IPS-20b (cell line): ENCODE data around the gene SIGLEC12.

Experiments
- H3K27ac ChIP-seq: one replicate; pipeline ENCODE4 v1.5.1; 2013; ENCODE audit warnings: low read length
- H3K27me3 ChIP-seq: 2 replicates; pipeline ENCODE4 v1.6.1; 2013; ENCODE audit warnings: mild to moderate bottlenecking, low read length, inconsistent platforms; ENCODE audit not compliant: insufficient read depth
- H3K36me3 ChIP-seq: 2 replicates; pipeline ENCODE4 v1.6.1; 2013; ENCODE audit warnings: low read depth, mild to moderate bottlenecking, inconsistent platforms, low read length, moderate library complexity; ENCODE audit not compliant: insufficient read depth
- H3K4me1 ChIP-seq: 2 replicates; pipeline ENCODE4 v1.6.1; 2013; ENCODE audit warnings: mild to moderate bottlenecking, control low read depth, inconsistent platforms, low read length, moderate library complexity; ENCODE audit not compliant: insufficient read depth
- H3K4me3 ChIP-seq: 2 replicates; pipeline ENCODE4 v1.5.1; 2013; ENCODE audit warnings: mild to moderate bottlenecking, low read length, inconsistent platforms
- H3K9ac ChIP-seq: 2 replicates; pipeline ENCODE4 v1.6.1; 2013; ENCODE audit warnings: low read depth, mild to moderate bottlenecking, inconsistent platforms, low read length, moderate library complexity
- H3K9me3 ChIP-seq: 2 replicates; pipeline ENCODE4 v1.6.1; 2013; ENCODE audit warnings: mild to moderate bottlenecking, low read depth, low read length, inconsistent platforms; ENCODE audit not compliant: insufficient read depth

Gene SIGLEC12

DNA sequence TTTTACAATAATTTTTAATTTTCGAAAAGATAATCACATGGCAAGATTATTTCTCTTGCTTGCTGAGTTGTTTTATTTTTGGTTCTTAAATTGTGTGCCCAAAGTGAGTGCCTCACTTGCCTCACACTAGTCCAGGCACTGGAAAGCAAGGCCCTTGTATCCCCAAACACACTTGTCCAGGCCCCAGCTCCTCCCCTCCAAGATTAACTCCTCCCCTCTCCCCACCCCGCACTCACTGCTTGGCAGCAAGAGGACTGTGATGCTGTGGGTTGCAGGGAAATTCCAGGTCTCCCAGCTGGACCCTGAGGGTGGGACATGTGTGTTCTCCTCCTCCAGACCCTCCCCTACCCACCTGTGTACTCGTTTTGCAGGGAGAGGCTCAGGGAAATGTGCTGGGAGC lies 3.9 kb downstream of the SIGLEC12 start:
- Histone ChIP-seq H3K9ac (no peak overlapping the region), H3K9me3 (peaks cover 75% of the 10 kb centered on the region), H3K27me3 (no peaks in the 10 kb centered on the region; the same call in 1 of the 2 replicates), H3K27ac (no peak overlapping the region), H3K36me3 (no peaks in the 10 kb centered on the region), H3K4me1 (no peaks in the 10 kb centered on the region), H3K4me3 (no peak overlapping the region)

DNA sequence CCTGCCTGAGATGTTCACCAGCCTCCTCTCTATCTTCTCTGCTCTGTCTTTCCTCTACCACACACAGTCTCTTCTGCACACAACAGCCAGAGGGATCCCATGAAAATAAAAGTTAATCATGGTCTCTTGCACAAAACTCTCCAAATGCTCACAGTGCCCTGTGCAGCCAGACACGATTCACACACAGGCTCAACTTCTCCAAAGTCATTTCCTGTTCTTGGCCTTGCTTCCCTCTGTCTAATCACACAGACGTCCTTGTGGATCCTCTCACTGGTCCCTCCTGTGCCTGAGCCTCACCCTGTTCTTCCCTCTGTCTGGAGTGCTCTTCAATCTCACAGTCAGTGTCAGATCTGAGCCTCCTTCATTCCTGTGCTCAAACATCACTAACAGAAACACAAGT lies 7.8 kb downstream of the SIGLEC12 start:
- H3K4me1 ChIP-seq = no peaks in the 10 kb centered on the region
- peaks cover 78% of the 10 kb centered on the region for H3K9me3 ChIP-seq
- H3K36me3 ChIP-seq = no peaks in the 10 kb centered on the region
- no peak overlapping the region for H3K9ac ChIP-seq
- no peak overlapping the region for H3K27ac ChIP-seq
- no peaks in the 10 kb centered on the region; the same call in 1 of the 2 replicates for H3K27me3 ChIP-seq
- no peak overlapping the region for H3K4me3 ChIP-seq

DNA sequence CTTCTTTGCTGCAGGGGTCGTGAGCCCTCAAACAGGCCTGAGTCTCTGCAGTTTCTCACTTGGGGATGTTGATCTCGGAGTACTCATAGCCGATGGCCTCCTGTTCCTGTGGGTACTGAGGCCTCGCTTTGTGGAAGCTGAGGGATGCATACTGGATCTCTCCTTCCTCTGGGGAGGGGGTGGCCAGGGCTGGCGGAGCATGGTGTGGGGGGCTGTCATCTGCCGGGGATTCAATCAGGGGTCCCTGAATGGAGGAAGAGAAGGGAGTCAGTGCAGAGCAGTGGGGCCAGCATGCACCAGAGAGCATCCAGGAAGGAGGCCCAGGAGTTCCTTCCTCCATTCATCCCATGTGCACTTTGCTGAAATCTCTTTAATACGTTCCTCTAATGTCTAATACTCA lies 10.0 kb downstream of the SIGLEC12 start:
- Histone ChIP-seq H3K9me3 (peaks cover 68% of the 10 kb centered on the region), H3K27ac (no peak overlapping the region), H3K27me3 (no peaks in the 10 kb centered on the region), H3K9ac (no peak overlapping the region), H3K36me3 (no peaks in the 10 kb centered on the region), H3K4me3 (no peak overlapping the region), H3K4me1 (no peaks in the 10 kb centered on the region)

DNA sequence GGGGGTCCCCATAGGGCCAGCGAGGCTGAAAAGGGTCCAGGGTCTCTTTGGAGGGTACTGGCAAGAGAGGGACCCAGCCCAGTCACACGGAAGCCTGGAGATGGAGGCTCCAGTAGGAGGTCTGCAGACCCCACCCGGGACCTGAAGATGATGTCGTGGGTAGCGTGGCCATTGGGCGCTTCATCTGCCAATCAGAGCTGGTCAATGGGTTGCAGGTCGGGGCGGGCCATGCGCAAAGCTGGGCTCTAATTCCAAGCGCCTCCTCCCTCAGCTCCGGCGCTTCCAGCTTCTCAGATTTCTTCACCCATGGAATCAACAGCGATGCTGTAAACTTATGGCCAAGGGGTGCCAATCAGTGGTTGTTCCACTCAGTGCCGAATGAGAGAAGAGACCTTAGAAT lies 10.9 kb downstream of the SIGLEC12 start:
- H3K27ac ChIP-seq = no peak overlapping the region
- peaks cover 70% of the 10 kb centered on the region for H3K9me3 ChIP-seq
- H3K9ac ChIP-seq = no peak overlapping the region
- no peak overlapping the region for H3K4me3 ChIP-seq
- H3K36me3 ChIP-seq = no peaks in the 10 kb centered on the region
- no peaks in the 10 kb centered on the region for H3K4me1 ChIP-seq
- no peaks in the 10 kb centered on the region for H3K27me3 ChIP-seq

DNA sequence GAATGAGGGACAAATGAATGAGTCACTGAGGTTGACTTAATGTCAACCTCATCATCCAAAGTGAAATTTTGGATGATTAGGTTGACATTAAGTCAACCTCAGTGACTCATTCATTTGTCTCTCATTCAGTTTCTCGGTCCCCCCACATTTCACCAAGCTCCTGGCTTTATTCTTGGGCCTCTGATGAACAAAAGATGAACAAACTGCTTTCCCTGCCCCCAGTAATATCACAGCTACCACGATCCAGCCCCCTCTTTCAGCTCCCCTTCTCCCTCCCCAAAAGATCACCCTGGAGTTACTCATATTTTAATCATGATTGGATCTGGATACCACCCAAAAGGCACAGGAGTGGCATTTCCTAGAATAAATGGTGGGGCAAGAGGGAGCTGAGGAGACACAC lies 12.5 kb downstream of the SIGLEC12 start:
- Histone ChIP-seq H3K9me3 (peaks cover 67% of the 10 kb centered on the region), H3K9ac (no peak overlapping the region), H3K27me3 (no peaks in the 10 kb centered on the region), H3K36me3 (no peaks in the 10 kb centered on the region), H3K4me3 (no peak overlapping the region), H3K27ac (no peak overlapping the region), H3K4me1 (no peaks in the 10 kb centered on the region)

DNA sequence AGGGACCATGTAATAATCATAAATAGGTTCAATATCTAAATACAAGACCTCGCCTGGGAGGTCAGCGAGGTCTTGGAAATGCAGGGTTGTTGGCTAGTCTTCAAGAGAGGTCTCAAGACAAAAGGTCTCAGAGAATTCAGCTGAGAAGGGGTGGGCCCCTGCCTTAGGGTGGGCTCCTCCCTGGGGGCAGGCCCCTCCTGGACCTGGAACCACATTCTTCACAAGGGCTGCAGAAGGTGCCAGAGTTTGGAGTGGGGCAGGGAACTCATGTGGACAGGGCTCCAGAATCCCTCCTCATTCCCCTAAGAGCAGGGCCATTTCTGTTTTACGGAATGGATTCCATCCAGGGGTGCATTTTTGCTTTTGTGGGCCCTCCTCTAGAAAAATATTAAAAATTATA lies 13.1 kb downstream of the SIGLEC12 start:
- Histone ChIP-seq H3K9ac (no peak overlapping the region), H3K27ac (no peak overlapping the region), H3K27me3 (no peaks in the 10 kb centered on the region), H3K4me3 (no peak overlapping the region), H3K4me1 (no peaks in the 10 kb centered on the region), H3K9me3 (peaks cover 68% of the 10 kb centered on the region), H3K36me3 (no peaks in the 10 kb centered on the region)

DNA sequence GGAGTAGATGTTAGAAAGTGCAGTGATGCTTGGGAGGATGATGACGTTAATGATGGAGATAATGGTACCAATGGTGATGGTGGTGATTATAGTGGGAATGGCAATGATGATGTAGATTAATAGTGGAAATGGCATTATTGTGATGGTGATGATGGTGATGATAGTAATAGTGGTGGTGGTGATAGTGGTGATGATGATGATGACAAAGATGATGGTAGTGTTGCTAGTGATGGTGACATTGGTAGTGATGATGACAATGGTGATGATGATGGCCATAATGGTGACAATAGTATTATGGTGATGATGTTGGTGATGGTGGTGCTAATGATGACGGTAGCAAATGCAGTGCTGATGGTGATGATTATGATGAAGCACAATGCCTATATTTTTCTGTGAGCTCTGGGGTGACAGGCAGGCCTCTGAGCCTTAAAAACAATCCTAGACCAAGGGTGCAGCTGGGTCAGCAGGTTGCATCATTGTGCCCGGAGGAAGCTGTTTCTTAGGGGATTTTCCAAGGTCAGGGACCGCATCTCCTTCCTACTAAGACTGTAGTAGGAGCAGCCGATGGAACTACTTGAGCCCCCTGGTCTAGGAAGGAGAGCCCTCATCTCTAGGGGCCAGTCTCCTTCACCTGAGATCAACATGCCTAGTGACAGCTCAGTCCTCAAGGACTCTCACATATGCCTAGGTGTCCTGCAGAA lies 15.5 kb downstream of the SIGLEC12 start:
- Histone ChIP-seq H3K27ac (no peak overlapping the region), H3K27me3 (no peaks in the 10 kb centered on the region), H3K9ac (no peak overlapping the region), H3K4me1 (no peaks in the 10 kb centered on the region), H3K36me3 (no peaks in the 10 kb centered on the region), H3K4me3 (no peak overlapping the region), H3K9me3 (peaks cover 61% of the 10 kb centered on the region)

DNA sequence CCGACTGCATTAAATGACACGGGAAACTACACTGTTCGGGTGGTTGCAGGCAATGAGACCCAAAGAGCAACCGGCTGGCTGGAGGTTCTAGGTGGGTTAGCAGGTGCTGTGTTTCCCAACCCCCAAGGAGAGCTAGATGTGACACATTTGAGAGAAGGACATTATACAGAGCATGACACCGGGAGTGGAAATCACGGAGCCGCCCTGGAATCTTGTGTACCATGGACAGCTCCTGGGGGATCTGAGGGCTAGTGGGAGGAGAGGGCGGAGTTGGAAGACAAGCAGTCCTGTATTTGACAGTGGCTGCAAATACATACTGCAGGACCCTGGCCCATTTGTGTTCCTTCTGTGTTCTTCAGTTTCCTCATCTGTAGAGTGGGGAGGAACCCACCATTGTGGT lies 21.0 kb downstream of the SIGLEC12 start:
- Histone ChIP-seq H3K4me3 (no peak overlapping the region), H3K27ac (no peak overlapping the region), H3K27me3 (no peaks in the 10 kb centered on the region), H3K9ac (no peak overlapping the region), H3K9me3 (peaks cover 27% of the 10 kb centered on the region; the same call in 1 of the 2 replicates), H3K4me1 (no peaks in the 10 kb centered on the region), H3K36me3 (no peaks in the 10 kb centered on the region)

DNA sequence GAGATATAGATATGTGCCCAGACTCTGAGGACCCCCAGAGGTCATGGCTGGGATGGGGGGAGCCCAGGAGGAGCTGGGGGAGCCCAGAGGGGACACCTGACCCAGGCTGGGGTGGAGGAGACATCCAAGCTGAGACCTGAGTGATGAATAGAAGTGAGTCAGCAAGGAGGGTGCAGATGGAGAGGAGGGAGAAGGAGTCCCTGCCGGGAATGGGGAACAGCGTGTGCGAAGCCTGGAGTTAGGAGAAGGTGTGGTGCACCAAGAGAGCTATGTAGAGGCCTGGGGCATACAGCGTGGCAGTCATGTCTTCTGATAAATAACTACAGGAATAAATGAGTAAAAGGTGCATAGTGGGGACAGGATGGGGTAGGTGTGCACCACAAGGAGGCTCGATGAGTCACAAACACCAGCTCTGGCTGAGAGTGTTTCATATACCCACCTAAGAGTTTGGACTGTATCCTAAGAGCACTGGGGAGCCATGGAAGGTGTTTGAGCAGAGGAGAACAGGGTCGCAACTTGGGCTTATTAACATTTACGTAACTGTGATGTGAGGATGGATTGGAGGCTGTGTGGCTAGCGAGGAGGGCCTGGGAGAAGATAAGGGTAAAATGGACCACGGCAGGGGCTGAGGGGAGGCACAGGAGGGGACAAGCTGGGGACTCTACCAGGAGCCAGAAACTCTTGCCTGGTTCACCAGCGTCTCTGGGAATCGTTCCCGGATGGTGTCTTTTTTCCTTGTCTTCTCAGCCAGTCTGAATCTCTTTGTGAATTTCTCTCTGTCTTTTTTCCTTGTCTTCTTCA lies 21.9 kb downstream of the SIGLEC12 start:
- Histone ChIP-seq H3K9ac (no peak overlapping the region), H3K4me1 (no peaks in the 10 kb centered on the region), H3K27ac (no peak overlapping the region), H3K36me3 (no peaks in the 10 kb centered on the region), H3K9me3 (peaks cover 19% of the 10 kb centered on the region; the same call in 1 of the 2 replicates), H3K4me3 (no peak overlapping the region), H3K27me3 (no peaks in the 10 kb centered on the region)

DNA sequence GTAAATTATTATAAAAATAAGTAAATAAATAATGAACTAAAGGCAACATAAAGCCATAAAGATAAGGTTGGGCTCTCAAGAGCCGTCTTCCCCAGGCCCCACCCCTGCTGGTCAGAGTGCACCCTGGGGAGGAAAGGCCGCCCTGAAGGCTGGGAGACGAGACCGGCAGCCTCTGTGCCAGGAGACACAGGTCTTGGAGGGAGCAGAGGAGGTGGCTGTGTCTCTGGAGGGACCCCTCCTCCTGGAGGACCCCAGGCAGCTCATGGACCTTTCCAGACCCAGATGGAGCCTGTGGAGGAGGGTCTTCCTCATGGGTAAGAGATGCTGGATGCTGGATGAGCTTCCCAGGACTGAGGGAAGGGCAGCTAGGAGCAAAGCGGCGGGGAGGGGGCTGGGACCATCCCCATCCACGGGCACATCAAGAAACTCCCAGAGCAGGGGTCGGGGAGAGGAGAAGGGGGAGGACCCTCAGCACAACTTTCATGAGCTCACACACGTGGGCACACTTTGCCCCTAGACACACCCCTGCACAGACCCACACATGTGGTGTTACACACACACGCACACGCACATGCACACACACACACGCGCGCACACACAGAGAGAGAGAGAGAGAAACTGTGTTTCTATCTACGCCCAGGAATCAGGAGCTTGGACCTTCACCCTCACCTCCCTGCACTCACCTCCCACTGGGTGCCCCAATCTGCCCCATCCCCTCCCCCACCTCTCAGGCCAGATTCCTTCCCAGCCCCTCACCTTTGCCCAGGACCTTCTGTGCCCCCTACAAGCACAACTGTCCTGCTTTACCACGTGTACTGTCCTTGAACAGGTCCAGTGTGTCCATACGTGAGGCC lies 23.0 kb downstream of the SIGLEC12 start, which contains the start of gene CEACAM18:
TSS of gene CEACAM18 (plus strand) at position 159 of the 854 bp plus-strand sequence.
- peaks cover 2% of the 10 kb centered on the region; the same call in 1 of the 2 replicates for H3K27me3 ChIP-seq
- H3K9me3 ChIP-seq = peaks cover 12% of the 10 kb centered on the region; the same call in 1 of the 2 replicates
- no peaks in the 10 kb centered on the region for H3K4me1 ChIP-seq
- H3K4me3 ChIP-seq = no peak within 1 kb of the TSS
- no peaks in the 10 kb centered on the region for H3K36me3 ChIP-seq
- no peak within 1 kb of the TSS for H3K9ac ChIP-seq
- H3K27ac ChIP-seq = no peak within 1 kb of the TSS

DNA sequence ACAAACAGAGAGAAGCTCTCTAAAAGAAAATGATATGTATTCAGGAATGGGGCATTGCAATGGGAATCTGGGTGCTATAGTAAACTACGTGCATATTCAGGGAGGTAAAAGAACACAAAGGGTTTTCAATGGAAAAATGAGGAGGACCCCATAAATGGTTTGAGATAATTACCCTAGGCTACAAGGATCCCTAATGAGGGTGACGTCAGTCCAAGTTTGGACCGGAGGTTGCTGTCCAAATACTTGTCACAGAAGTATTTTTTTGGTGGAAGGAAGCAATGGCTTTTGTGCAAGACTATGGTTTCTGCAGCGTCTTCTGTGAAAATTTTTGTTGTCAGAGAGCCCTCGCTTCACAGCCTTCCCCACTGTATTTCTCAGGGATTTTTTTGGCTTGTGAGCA lies 24.3 kb downstream of the SIGLEC12 start:
- no peaks in the 10 kb centered on the region for H3K4me1 ChIP-seq
- no peak overlapping the region for H3K9ac ChIP-seq
- H3K36me3 ChIP-seq = no peaks in the 10 kb centered on the region
- no peak overlapping the region for H3K27ac ChIP-seq
- H3K4me3 ChIP-seq = no peak overlapping the region
- H3K27me3 ChIP-seq = peaks cover 5% of the 10 kb centered on the region; the same call in 1 of the 2 replicates
- H3K9me3 ChIP-seq = peaks cover 4% of the 10 kb centered on the region; the same call in 1 of the 2 replicates
